OCI-LY1 (cell line): ENCODE data around the gene GDPD4.

Experiments used
- H2AFZ ChIP-seq: fragments of 200-600 bp; sonication (generic), shearing (Covaris generic); 2 replicates; pipeline ENCODE4 v1.6.0; 2014; ENCODE audit warnings: antibody characterized with exemption, mild to moderate bottlenecking, low read length
- H3F3A ChIP-seq: fragments of 200-600 bp; sonication (generic), shearing (Covaris generic); 2 replicates; pipeline ENCODE4 v1.6.0; 2014; ENCODE audit warnings: mild to moderate bottlenecking, antibody characterized with exemption, low read length, moderate library complexity; ENCODE audit not compliant: insufficient read depth
- H3K27ac ChIP-seq: fragments of 200-600 bp; sonication (generic); 2 replicates; pipeline ENCODE4 v1.5.1; 2014; ENCODE audit warnings: low read length, mixed run types, mild to moderate bottlenecking, low read depth; ENCODE audit not compliant: poor library complexity, severe bottlenecking
- H3K27me3 ChIP-seq: fragments of 200-600 bp; sonication (generic); 2 replicates; pipeline ENCODE4 v1.6.0; 2014; ENCODE audit warnings: antibody characterized with exemption, mild to moderate bottlenecking, low read length, moderate library complexity; ENCODE audit not compliant: insufficient read depth
- H3K36me3 ChIP-seq: fragments of 200-600 bp; sonication (generic); 2 replicates; pipeline ENCODE4 v1.6.1; 2014; ENCODE audit warnings: mild to moderate bottlenecking, antibody characterized with exemption, low read length, moderate library complexity, mixed read lengths; ENCODE audit not compliant: insufficient read depth
- H3K4me1 ChIP-seq: fragments of 200-600 bp; sonication (generic); 2 replicates; pipeline ENCODE4 v1.5.1; 2014; ENCODE audit warnings: mild to moderate bottlenecking, low read length, moderate library complexity; ENCODE audit not compliant: insufficient read depth, severe bottlenecking
- H3K4me2 ChIP-seq: fragments of 200-600 bp; sonication (generic), shearing (Covaris generic); 2 replicates; pipeline ENCODE4 v1.6.1; 2014; ENCODE audit warnings: low read length
- H3K4me3 ChIP-seq: fragments of 200-600 bp; sonication (generic); 2 replicates; pipeline ENCODE4 v1.5.1; 2014; ENCODE audit warnings: low read length, low read depth, mild to moderate bottlenecking, mixed read lengths; ENCODE audit not compliant: poor library complexity, severe bottlenecking
- H3K79me2 ChIP-seq: fragments of 200-600 bp; shearing (Covaris generic); 2 replicates; pipeline ENCODE4 v1.6.1; 2016; ENCODE audit warnings: mixed run types, low read length, mixed read lengths; ENCODE audit not compliant: insufficient read depth
- H3K9ac ChIP-seq: fragments of 200-600 bp; sonication (generic), shearing (Covaris generic); 2 replicates; pipeline ENCODE4 v1.6.1; 2014; ENCODE audit warnings: mild to moderate bottlenecking, low read length, mixed read lengths
- H3K9me2 ChIP-seq: fragments of 200-600 bp; sonication (generic), shearing (Covaris generic); 2 replicates; pipeline ENCODE4 v1.6.1; 2014; ENCODE audit warnings: low read depth, mild to moderate bottlenecking, low read length, mixed read lengths
- H3K9me3 ChIP-seq: fragments of 200-600 bp; shearing (Covaris generic); 2 replicates; pipeline ENCODE4 v1.6.1; 2014; ENCODE audit warnings: low read length, mixed read lengths
- H4K20me1 ChIP-seq: fragments of 200-600 bp; sonication (generic), shearing (Covaris generic); 2 replicates; pipeline ENCODE4 v1.6.0; 2016; ENCODE audit warnings: mild to moderate bottlenecking, low read length; ENCODE audit not compliant: insufficient read depth
- CTCF ChIP-seq: fragments of 200-600 bp; sonication (generic), shearing (Covaris generic); IDR thresholded peaks from 2 replicates; pipeline ENCODE4 v1.5.1; 2017; ENCODE audit warnings: mild to moderate bottlenecking, antibody characterized with exemption, low read length, moderate library complexity, mixed read lengths
- EZH2 ChIP-seq: fragments of 200-600 bp; sonication (generic), shearing (Covaris generic); IDR thresholded peaks from 2 replicates; pipeline ENCODE4 v1.8.0; 2017; ENCODE audit warnings: borderline replicate concordance, mixed run types, mild to moderate bottlenecking, antibody characterized with exemption, low read length, moderate library complexity, mixed read lengths

Gene GDPD4

GRCh38 chr11:77301510-77301909, at the start of gene GDPD4:
Gene GDPD4 (minus strand): TSS chr11:77301686. CDS start chr11:77285137, 16,549 bp downstream.
- no peaks in the 10 kb centered on the region for H3K79me2 ChIP-seq
- H3F3A ChIP-seq, result no peaks in the 10 kb centered on the region
- H3K27me3 ChIP-seq, result no peaks in the 10 kb centered on the region
- no peaks in the 10 kb centered on the region for H3K36me3 ChIP-seq
- no peaks in the 10 kb centered on the region for H3K9me2 ChIP-seq
- H3K4me2 ChIP-seq, result no peak within 1 kb of the TSS
- no peaks in the 10 kb centered on the region for H4K20me1 ChIP-seq
- no peak within 1 kb of the TSS for H2AFZ ChIP-seq
- H3K4me1 ChIP-seq, result no peaks in the 10 kb centered on the region
- no peak within 1 kb of the TSS for H3K27ac ChIP-seq
- TF ChIP-seq CTCF (no peak), EZH2 (no peak)
- no peak within 1 kb of the TSS for H3K9ac ChIP-seq
- no peaks in the 10 kb centered on the region for H3K9me3 ChIP-seq
- no peak within 1 kb of the TSS for H3K4me3 ChIP-seq

- H3F3A ChIP-seq, result no peaks in the 10 kb centered on the region
- H3K9me2 ChIP-seq, result no peaks in the 10 kb centered on the region
- H3K27ac ChIP-seq, result no peak overlapping the region
- TF ChIP-seq CTCF (no peak), EZH2 (no peak)
- H3K4me1 ChIP-seq, result no peaks in the 10 kb centered on the region
- no peak overlapping the region for H3K4me2 ChIP-seq
- no peaks in the 10 kb centered on the region for H3K79me2 ChIP-seq
- H2AFZ ChIP-seq, result no peak overlapping the region
- H3K9me3 ChIP-seq, result no peaks in the 10 kb centered on the region
- H3K36me3 ChIP-seq, result no peaks in the 10 kb centered on the region
- H3K27me3 ChIP-seq, result no peaks in the 10 kb centered on the region
- no peak overlapping the region for H3K4me3 ChIP-seq
- H3K9ac ChIP-seq, result no peak overlapping the region
- H4K20me1 ChIP-seq, result no peaks in the 10 kb centered on the region
Measured at GRCh38 chr11:77347948-77348347, 46.5 kb upstream of the GDPD4 start.

GRCh38 chr11:77346906-77347603, 45.6 kb upstream of the GDPD4 start:
- Histone ChIP-seq H3K4me3 (no peak overlapping the region), H3K4me1 (no peaks in the 10 kb centered on the region), H3K9me3 (no peaks in the 10 kb centered on the region), H3F3A (no peaks in the 10 kb centered on the region), H3K79me2 (no peaks in the 10 kb centered on the region), H3K27me3 (no peaks in the 10 kb centered on the region), H2AFZ (no peak overlapping the region), H4K20me1 (no peaks in the 10 kb centered on the region), H3K9me2 (no peaks in the 10 kb centered on the region), H3K9ac (no peak overlapping the region), H3K27ac (no peak overlapping the region), H3K36me3 (no peaks in the 10 kb centered on the region), H3K4me2 (no peak overlapping the region)
- TF ChIP-seq EZH2, result no peak
- TF ChIP-seq CTCF, result no peak
